ENCODE results near the gene USP34. TPM values are rescaled to one million over a fixed set of nuclear protein-coding genes. Genes with fewer than 3 reads are reported as not detected.
A peak's percentile ranks its signal among the peaks of the same experiment; 100 is the strongest.
"Not testable (repeated sequence)": the region's sequence is repeated elsewhere in the genome, so short reads cannot be mapped to it uniquely, and the experiment has no call there.

Gene USP34
- total and polyA plus RNA-seq, 8 donors, result 86.5 to 191 (median 158) TPM

GRCh38 chr2:61460163-61460562 lies 10.7 kb downstream of the USP34 start:
- no peak overlapping the region for H3K4me3 ChIP-seq
- H3K27ac ChIP-seq, result peak overlapping the region in 1 of 2 donors; percentile 20
- H3K4me1 ChIP-seq, result peaks cover 16 to 71% of the 10 kb centered on the region in 2 donors
- no peaks in the 10 kb centered on the region for H3K9me3 ChIP-seq
- DNase-seq (no peak), ATAC-seq (peak; percentile 37)
- TF ChIP-seq, protein P1, sequence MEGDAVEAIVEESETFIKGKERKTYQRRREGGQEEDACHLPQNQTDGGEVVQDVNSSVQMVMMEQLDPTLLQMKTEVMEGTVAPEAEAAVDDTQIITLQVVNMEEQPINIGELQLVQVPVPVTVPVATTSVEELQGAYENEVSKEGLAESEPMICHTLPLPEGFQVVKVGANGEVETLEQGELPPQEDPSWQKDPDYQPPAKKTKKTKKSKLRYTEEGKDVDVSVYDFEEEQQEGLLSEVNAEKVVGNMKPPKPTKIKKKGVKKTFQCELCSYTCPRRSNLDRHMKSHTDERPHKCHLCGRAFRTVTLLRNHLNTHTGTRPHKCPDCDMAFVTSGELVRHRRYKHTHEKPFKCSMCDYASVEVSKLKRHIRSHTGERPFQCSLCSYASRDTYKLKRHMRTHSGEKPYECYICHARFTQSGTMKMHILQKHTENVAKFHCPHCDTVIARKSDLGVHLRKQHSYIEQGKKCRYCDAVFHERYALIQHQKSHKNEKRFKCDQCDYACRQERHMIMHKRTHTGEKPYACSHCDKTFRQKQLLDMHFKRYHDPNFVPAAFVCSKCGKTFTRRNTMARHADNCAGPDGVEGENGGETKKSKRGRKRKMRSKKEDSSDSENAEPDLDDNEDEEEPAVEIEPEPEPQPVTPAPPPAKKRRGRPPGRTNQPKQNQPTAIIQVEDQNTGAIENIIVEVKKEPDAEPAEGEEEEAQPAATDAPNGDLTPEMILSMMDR (IDR thresholded peaks at IDR 0.05), result no peak
- peaks cover 0 to 4% of the 10 kb centered on the region in 2 donors for H3K36me3 ChIP-seq
- H3K27me3 ChIP-seq, result no peaks in the 10 kb centered on the region
- intact Hi-C loops (cut with DNase I), result no loop called here

- Histone ChIP-seq H3K36me3 (peaks cover 0 to 4% of the 10 kb centered on the region in 2 donors), H3K27ac (no peak overlapping the region), H3K9me3 (no peaks in the 10 kb centered on the region), H3K4me3 (no peak overlapping the region), H3K4me1 (peaks cover 19 to 51% of the 10 kb centered on the region in 2 donors), H3K27me3 (no peaks in the 10 kb centered on the region)
- ATAC-seq (no peak), DNase-seq (no peak)
- intact Hi-C loops (cut with DNase I), result no loop called here
- TF ChIP-seq, protein P1 (IDR thresholded peaks at IDR 0.05), result no peak
Measured at GRCh38 chr2:61456746-61457420, 14.0 kb downstream of the USP34 start.

DNA sequence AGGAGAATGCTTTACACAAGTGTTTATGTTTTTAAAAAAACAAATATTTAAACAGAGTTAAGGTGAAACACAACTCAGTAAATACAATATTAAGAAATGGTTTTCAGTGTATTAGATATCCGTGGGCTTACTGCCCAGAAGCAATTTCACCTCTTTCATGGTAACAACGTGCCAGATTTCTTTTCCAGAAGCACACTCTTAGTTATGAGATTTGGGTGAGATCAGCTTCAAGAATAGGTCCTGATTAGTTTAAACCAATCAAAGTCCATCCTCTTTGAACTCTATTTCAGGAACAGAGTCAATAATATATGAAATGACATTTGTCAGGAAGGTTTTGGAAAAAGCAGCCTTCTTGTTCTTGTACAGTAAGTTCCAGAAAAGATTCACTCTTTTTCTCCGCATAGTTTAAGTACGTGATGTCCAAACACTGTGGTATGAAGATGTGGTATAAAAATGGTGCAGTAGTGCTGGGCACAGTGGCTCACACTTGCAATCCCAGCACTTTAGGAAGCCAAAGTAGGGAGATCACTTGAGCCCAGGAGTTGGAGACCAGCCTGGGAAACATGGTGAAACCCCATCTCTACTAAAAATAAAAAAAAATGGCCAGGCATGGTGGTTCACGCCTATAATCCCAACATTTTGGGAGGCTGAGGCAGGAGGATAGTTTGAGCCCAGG lies 14.7 kb downstream of the USP34 start:
- Histone ChIP-seq H3K4me1 (peaks cover 19 to 51% of the 10 kb centered on the region in 2 donors), H3K27me3 (no peaks in the 10 kb centered on the region), H3K4me3 (no peak overlapping the region), H3K36me3 (peaks cover 0 to 4% of the 10 kb centered on the region in 2 donors), H3K9me3 (no peaks in the 10 kb centered on the region), H3K27ac (no peak overlapping the region)
- TF ChIP-seq, protein P1 (IDR thresholded peaks at IDR 0.05), result no peak
- ATAC-seq (peak; percentile 54), DNase-seq (no peak)
- intact Hi-C loops (cut with DNase I), result no loop called here

DNA sequence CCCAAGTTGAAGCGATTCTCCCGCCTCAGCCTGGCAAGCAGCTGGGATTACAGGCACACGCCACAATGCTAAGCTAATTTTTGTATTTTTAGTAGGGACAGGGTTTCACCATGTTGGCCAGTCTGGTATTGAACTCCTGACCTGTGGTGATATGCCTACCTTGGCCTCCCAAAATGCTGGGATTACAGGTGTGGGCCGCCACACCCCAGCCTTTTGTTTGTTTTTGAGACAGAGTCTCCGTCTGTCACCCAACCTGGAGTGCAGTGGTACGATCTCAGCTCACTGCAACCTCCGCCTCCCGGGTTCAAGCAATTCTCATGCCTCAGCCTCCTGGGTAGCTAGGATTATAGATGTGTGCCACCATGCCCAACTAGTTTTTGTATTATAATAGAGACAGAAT lies 15.9 kb downstream of the USP34 start:
- H3K27me3 ChIP-seq; H3K4me3 ChIP-seq; intact Hi-C loops (cut with DNase I); ATAC-seq; DNase-seq; H3K36me3 ChIP-seq; H3K9me3 ChIP-seq; H3K27ac ChIP-seq: not testable (repeated sequence)
- H3K4me1 ChIP-seq, result peaks cover 14 to 46% of the 10 kb centered on the region in 2 donors

- Histone ChIP-seq H3K27me3 (no peaks in the 10 kb centered on the region), H3K27ac (no peak overlapping the region), H3K4me3 (no peak overlapping the region), H3K4me1 (peaks cover 14 to 43% of the 10 kb centered on the region in 2 donors), H3K9me3 (no peaks in the 10 kb centered on the region), H3K36me3 (no peaks in the 10 kb centered on the region)
- intact Hi-C loops (cut with DNase I), result no loop called here
- ATAC-seq (no peak), DNase-seq (no peak)
- TF ChIP-seq, protein P1 (IDR thresholded peaks at IDR 0.05), result no peak
Measured at GRCh38 chr2:61454383-61454782, 16.5 kb downstream of the USP34 start.

Measured in left lung (tissue), 10 donors.